GM21786 (cell line): Measurements from ENCODE around the gene CCDC17.
"Not testable (repeated sequence)": the region's sequence is repeated elsewhere in the genome, so short reads cannot be mapped to it uniquely, and the experiment has no call there.

Source experiments
- ATAC-seq: cut with Tn5 transposase; IDR thresholded peaks from one replicate; pipeline ENCODE4 v1.9.1; 2021; ENCODE audit not compliant: unreplicated experiment

The CCDC17 gene

GRCh38 chr1:45622524-45623394 lies 1.1 kb downstream of the CCDC17 start:
- no peak for ATAC-seq

GRCh38 chr1:45621895-45622523 lies 1.8 kb downstream of the CCDC17 start:
- no peak for ATAC-seq

- ATAC-seq: no peak
These were observed 2.4 kb downstream of the CCDC17 start for GRCh38 chr1:45621501-45621836.

- ATAC-seq: no peak
These were observed 3.0 kb downstream of the CCDC17 start for GRCh38 chr1:45620588-45621500.

GRCh38 chr1:45619149-45619921 lies 4.5 kb downstream of the CCDC17 start:
- ATAC-seq: no peak

GRCh38 chr1:45617618-45618017 lies 6.2 kb downstream of the CCDC17 start:
- ATAC-seq: no peak

GRCh38 chr1:45615885-45616284 lies 8.0 kb downstream of the CCDC17 start:
- no peak for ATAC-seq

GRCh38 chr1:45612941-45613579 lies 10.8 kb downstream of the CCDC17 start:
- ATAC-seq: no peak

GRCh38 chr1:45610589-45611226 lies 13.1 kb downstream of the CCDC17 start:
- ATAC-seq: no peak

- ATAC-seq: no peak
These were observed 15.4 kb downstream of the CCDC17 start for GRCh38 chr1:45608175-45609156.

- ATAC-seq: no peak
These were observed 16.3 kb downstream of the CCDC17 start for GRCh38 chr1:45607404-45608074.

- ATAC-seq: no peak
These were observed 19.6 kb downstream of the CCDC17 start for GRCh38 chr1:45604239-45604638.

GRCh38 chr1:45596765-45597164 lies 27.1 kb downstream of the CCDC17 start:
- not testable (repeated sequence) for ATAC-seq

GRCh38 chr1:45594412-45594811 lies 29.4 kb downstream of the CCDC17 start:
- ATAC-seq: no peak

GRCh38 chr1:45589861-45590260 lies 34.0 kb downstream of the CCDC17 start:
- ATAC-seq: no peak

- ATAC-seq: no peak
These were observed 37.1 kb downstream of the CCDC17 start for GRCh38 chr1:45586769-45587168.

- no peak for ATAC-seq
These were observed 38.3 kb downstream of the CCDC17 start for GRCh38 chr1:45585496-45586075.

GRCh38 chr1:45585110-45585426 lies 38.8 kb downstream of the CCDC17 start:
- no peak for ATAC-seq
